WERI-Rb-1 (cell line): ENCODE results near the gene DNAJC18.
A peak's percentile ranks its signal among the peaks of the same experiment; 100 is the strongest.
"Not testable (repeated sequence)": the region's sequence is repeated elsewhere in the genome, so short reads cannot be mapped to it uniquely, and the experiment has no call there.

Experiments
- DNase-seq: peaks from one replicate; pipeline ENCODE4 v3.0.0-alpha.2; 2020
- H3K27ac ChIP-seq: fragments of 250-450 bp; sonication (Bioruptor Pico); 2 replicates; pipeline ENCODE4 v1.5.1; 2020; ENCODE audit warnings: mild to moderate bottlenecking, moderate library complexity
- H3K27me3 ChIP-seq: fragments of 250-450 bp; sonication (Bioruptor Pico); 2 replicates; pipeline ENCODE4 v1.5.1; 2021; ENCODE audit warnings: mild to moderate bottlenecking, low read depth, moderate library complexity; ENCODE audit not compliant: insufficient read depth, severe bottlenecking
- H3K36me3 ChIP-seq: fragments of 250-450 bp; sonication (Bioruptor Pico); 2 replicates; pipeline ENCODE4 v1.5.1; 2020; ENCODE audit warnings: mild to moderate bottlenecking, moderate library complexity
- H3K4me3 ChIP-seq: 2 replicates; pipeline ENCODE4 v1.5.1; 2011; ENCODE audit warnings: low read depth, mild to moderate bottlenecking, control low read depth, low read length
- H3K9me3 ChIP-seq: fragments of 250-450 bp; sonication (Bioruptor Pico); 2 replicates; pipeline ENCODE4 v1.5.1; 2021; ENCODE audit warnings: mild to moderate bottlenecking, moderate library complexity; ENCODE audit not compliant: severe bottlenecking
- CTCF ChIP-seq: IDR thresholded peaks from 2 replicates; pipeline ENCODE4 v1.5.1; 2011; ENCODE audit warnings: low read depth, mild to moderate bottlenecking, control low read depth, inconsistent platforms, low read length

Gene DNAJC18

DNA sequence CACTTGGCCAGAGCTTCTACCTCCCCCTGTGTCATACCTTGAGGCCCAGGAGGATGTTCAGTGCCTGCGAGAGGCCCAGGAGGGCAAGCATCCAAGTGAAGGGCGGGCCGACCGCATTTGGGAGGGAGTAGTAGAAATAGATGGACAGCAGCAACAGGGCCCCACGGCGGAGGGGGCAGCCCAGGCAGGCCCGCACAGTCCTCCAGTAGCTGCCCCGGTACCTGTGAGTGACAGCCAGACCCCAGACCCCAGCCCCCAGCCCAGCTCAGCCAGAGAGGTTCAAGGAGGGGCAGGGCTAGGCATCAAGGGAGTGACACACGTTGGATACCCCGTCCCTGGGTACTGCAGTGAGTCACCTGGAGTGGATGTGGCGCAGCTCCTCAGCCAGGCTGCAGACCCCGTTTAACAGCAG is 41.8 kb upstream of the DNAJC18 start:
- peak overlapping the region; percentile 64 for H3K27ac ChIP-seq
- no peaks in the 10 kb centered on the region for H3K27me3 ChIP-seq
- no peak for TF ChIP-seq CTCF
- no peaks in the 10 kb centered on the region for H3K9me3 ChIP-seq
- no peak for DNase-seq
- no peaks in the 10 kb centered on the region for H3K36me3 ChIP-seq
- no peak overlapping the region for H3K4me3 ChIP-seq

GRCh38 chr5:139479729-139480128 is 40.4 kb upstream of the DNAJC18 start:
- peak overlapping the region; percentile 64 for H3K27ac ChIP-seq
- H3K9me3 ChIP-seq, DNase-seq, H3K4me3 ChIP-seq, H3K27me3 ChIP-seq, H3K36me3 ChIP-seq: not testable (repeated sequence)

GRCh38 chr5:139478657-139479423 is 39.5 kb upstream of the DNAJC18 start:
- peak overlapping the region; percentile 57 for H3K27ac ChIP-seq

DNA sequence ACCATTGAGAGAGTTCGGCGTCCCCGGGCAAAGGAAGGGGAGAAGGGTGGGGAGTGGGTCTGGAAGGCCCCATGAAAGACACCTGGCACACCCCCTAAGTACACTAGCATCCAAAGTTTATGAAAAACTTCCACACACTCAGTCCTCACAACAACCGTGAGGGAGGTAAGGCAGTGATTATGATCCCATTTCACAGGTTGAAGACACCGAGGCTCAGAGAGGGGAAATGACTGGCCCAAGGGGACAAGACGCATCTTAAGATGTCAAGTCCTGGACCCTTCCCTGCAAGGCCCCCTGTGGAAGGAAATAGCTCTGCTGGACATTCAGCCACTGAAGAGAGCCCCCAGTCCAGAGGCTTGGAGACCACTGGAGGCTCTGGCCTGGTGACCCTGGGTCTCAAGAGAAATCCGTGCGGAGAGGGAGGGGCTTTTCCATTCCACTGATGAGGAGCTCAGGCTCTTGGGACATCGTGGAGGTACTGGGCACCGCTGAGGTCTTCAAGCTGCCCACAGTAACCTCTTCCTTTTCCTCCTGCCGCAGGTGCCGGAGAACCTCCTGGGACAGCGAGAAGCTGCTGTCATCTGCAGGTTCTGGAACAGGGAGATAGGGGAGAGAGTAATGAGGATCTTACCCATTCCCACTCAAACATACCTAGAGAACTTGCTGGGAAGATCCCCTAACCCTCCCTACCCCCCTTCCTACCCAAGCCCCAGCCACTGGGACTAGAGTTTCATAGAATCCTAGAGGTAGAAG is 36.7 kb upstream of the DNAJC18 start:
- TF ChIP-seq CTCF, result no peak
- no peaks in the 10 kb centered on the region for H3K36me3 ChIP-seq
- H3K9me3 ChIP-seq, result no peaks in the 10 kb centered on the region
- H3K27me3 ChIP-seq, result no peaks in the 10 kb centered on the region
- peak overlapping the region; percentile 78 for H3K27ac ChIP-seq
- H3K4me3 ChIP-seq, result no peak overlapping the region
- DNase-seq, result no peak

More at GRCh38 chr5:139478657-139479423, 39.5 kb upstream of the DNAJC18 start:
- H3K27me3 ChIP-seq, H3K36me3 ChIP-seq, H3K9me3 ChIP-seq, H3K4me3 ChIP-seq: not testable (repeated sequence)
- DNase-seq, result peak; percentile 55

DNA sequence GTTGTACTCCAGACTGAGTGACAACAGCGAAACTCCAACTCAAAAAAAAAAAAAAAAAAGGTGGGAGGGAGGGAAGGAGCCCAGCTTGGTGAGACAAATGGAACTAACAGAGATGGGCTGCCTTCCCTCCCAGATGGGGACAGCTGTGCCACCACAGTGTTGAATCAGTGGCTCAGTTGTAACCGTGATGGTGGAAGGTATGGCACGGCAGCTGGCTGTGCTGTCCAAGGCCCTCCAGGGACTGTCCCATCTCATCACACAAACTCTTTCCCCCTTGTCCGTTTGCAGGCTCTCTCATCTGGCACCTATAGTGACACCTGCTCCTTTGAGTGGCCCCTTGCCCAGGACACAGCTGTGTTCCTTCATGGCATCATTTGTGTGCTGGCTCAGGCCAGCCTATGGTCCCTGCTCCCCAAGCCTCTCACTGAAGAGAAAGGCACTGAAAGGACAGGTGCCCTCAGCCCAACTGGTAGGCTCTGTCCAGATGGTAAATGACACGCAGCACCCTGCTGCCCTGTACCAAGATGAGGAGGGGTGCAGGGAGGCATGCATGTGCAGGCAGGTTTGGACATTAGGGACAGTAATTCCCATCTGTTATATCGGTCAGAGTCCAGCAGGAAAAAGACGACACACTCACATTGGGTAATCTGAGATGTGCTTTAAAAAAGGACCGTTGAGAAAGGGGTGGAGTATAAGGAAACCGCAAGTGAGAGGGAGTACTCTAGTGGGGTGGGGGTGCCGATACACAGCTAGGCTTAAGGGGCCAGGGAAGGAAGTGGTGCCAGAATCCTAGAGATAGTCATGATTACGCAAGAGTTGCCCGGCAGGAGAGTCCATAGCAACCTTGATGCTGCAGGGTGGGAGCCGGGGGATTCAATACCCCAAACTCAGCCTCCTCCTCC is 35.8 kb upstream of the DNAJC18 start:
- peak; percentile 74 for DNase-seq
- Histone ChIP-seq H3K4me3 (no peak overlapping the region), H3K27me3 (no peaks in the 10 kb centered on the region), H3K9me3 (no peaks in the 10 kb centered on the region), H3K36me3 (no peaks in the 10 kb centered on the region), H3K27ac (peak overlapping the region; percentile 78)
- TF ChIP-seq CTCF, result no peak

DNA sequence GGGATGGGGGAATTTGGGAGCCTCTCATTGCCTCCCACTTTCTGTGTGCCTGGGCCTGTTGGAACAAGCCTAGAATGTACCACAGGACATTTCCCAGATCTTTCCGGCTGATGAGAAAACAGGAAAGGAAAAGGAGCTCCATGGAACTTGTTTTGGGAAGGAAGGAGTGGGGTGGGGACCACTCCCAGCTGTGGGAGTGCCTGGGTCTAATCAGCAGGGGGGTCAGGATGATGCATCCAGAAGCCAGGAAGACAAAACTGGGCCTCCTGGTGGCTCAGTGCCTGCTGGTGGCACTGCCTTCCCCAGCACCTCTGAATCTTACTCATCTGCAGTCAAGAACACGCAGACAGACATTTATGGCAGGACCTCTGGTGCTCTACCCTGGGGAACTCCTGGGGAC is 34.2 kb upstream of the DNAJC18 start:
- DNase-seq, result no peak
- Histone ChIP-seq H3K36me3 (no peaks in the 10 kb centered on the region), H3K9me3 (no peaks in the 10 kb centered on the region), H3K27me3 (no peaks in the 10 kb centered on the region), H3K4me3 (no peak overlapping the region), H3K27ac (peak overlapping the region; percentile 47; the same call in 1 of the 2 replicates)
- no peak for TF ChIP-seq CTCF
